Panc1 (cell line): Measurements from ENCODE around the gene NDUFAF2.

Experiments
- TF ChIP-seq, protein P1 (sequence below): fragments of 450-650 bp; IDR thresholded peaks from 2 replicates; pipeline ENCODE4 v1.5.1; 2017; ENCODE audit warnings: mild to moderate bottlenecking
- TF ChIP-seq, protein P2 (sequence below), 2 experiments: IDR thresholded peaks; 2 replicates each; pipeline ENCODE4 v1.6.1; 2011 to 2012; ENCODE audit warnings: low read depth in 2 of 2, control low read depth in 1 of 2, low read length in 1 of 2, mild to moderate bottlenecking in 1 of 2, moderate library complexity in 1 of 2; ENCODE audit not compliant: insufficient read depth in 1 of 2

DNA sequence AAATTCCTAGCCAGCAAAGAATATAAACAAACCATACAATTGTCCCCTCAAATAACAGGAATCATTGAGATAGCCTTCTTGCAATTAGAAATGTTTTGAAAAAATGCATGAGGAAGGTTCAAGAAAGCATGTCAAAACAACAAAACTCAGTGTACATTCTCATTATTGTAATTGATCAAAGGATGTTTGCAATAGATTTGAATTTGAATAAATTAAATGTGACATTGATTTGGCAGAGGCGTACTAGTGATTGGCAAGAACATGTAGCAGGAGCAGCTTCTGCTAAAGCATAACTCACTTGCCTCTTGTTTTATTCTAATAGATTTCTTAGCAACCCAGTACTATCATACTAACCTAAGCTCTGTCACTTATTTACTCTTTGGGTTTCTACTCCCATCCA is 197.4 kb downstream of the NDUFAF2 start:
- TF ChIP-seq, protein P1, sequence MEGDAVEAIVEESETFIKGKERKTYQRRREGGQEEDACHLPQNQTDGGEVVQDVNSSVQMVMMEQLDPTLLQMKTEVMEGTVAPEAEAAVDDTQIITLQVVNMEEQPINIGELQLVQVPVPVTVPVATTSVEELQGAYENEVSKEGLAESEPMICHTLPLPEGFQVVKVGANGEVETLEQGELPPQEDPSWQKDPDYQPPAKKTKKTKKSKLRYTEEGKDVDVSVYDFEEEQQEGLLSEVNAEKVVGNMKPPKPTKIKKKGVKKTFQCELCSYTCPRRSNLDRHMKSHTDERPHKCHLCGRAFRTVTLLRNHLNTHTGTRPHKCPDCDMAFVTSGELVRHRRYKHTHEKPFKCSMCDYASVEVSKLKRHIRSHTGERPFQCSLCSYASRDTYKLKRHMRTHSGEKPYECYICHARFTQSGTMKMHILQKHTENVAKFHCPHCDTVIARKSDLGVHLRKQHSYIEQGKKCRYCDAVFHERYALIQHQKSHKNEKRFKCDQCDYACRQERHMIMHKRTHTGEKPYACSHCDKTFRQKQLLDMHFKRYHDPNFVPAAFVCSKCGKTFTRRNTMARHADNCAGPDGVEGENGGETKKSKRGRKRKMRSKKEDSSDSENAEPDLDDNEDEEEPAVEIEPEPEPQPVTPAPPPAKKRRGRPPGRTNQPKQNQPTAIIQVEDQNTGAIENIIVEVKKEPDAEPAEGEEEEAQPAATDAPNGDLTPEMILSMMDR = no peak
- TF ChIP-seq, protein P2, sequence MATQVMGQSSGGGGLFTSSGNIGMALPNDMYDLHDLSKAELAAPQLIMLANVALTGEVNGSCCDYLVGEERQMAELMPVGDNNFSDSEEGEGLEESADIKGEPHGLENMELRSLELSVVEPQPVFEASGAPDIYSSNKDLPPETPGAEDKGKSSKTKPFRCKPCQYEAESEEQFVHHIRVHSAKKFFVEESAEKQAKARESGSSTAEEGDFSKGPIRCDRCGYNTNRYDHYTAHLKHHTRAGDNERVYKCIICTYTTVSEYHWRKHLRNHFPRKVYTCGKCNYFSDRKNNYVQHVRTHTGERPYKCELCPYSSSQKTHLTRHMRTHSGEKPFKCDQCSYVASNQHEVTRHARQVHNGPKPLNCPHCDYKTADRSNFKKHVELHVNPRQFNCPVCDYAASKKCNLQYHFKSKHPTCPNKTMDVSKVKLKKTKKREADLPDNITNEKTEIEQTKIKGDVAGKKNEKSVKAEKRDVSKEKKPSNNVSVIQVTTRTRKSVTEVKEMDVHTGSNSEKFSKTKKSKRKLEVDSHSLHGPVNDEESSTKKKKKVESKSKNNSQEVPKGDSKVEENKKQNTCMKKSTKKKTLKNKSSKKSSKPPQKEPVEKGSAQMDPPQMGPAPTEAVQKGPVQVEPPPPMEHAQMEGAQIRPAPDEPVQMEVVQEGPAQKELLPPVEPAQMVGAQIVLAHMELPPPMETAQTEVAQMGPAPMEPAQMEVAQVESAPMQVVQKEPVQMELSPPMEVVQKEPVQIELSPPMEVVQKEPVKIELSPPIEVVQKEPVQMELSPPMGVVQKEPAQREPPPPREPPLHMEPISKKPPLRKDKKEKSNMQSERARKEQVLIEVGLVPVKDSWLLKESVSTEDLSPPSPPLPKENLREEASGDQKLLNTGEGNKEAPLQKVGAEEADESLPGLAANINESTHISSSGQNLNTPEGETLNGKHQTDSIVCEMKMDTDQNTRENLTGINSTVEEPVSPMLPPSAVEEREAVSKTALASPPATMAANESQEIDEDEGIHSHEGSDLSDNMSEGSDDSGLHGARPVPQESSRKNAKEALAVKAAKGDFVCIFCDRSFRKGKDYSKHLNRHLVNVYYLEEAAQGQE (IDR thresholded peaks at IDR 0.05; ENCODE audit: insufficient read depth in 1 of 2, low read depth in 2 of 2, low read length in 1 of 2) = no peak
